CD8-positive, alpha-beta memory T cell (primary cell): ENCODE data around the gene MAGEL2. TPM values are rescaled to one million over a fixed set of nuclear protein-coding genes. Genes with fewer than 3 reads are reported as not detected.
"Not testable (repeated sequence)": the region's sequence is repeated elsewhere in the genome, so short reads cannot be mapped to it uniquely, and the experiment has no call there.

ENCODE experiments used
- CTCF ChIA-PET: fragments of 350-600 bp; sonication (Branson Sonifier 250); formaldehyde crosslinking; loops from one replicate; lab custom pipeline; 2021; ENCODE audit warnings: antibody characterized with exemption; lab: Charles Lee
- POLR2A ChIA-PET: fragments of 350-600 bp; sonication (Branson Sonifier 250); formaldehyde crosslinking; loops from one replicate; lab custom pipeline; 2021; ENCODE audit warnings: antibody characterized with exemption; lab: Charles Lee
- DNase-seq, 5 donors: peaks; one replicate each; pipeline versions ENCODE4 v3.0.0 to v3.0.0-alpha.2; 2020 to 2022; ENCODE audit warnings: mixed read lengths in 1 of 5
- H3K27ac ChIP-seq: one replicate; pipeline ENCODE4 v1.7.0; 2013; ENCODE audit warnings: low read depth, mild to moderate bottlenecking, low read length, moderate library complexity
- H3K27me3 ChIP-seq: 2 replicates; pipeline ENCODE4 v1.7.0; 2013; ENCODE audit warnings: low read length, mild to moderate bottlenecking; ENCODE audit not compliant: insufficient read depth, poor library complexity, severe bottlenecking
- H3K36me3 ChIP-seq: 2 replicates; pipeline ENCODE4 v1.7.0; 2013; ENCODE audit warnings: mild to moderate bottlenecking, low read length, moderate library complexity; ENCODE audit not compliant: insufficient read depth
- H3K4me1 ChIP-seq: 2 replicates; pipeline ENCODE4 v1.7.0; 2013; ENCODE audit warnings: mild to moderate bottlenecking, low read length, moderate library complexity; ENCODE audit not compliant: insufficient read depth
- H3K4me3 ChIP-seq: 2 replicates; pipeline ENCODE4 v1.7.0; 2013; ENCODE audit warnings: mild to moderate bottlenecking, low read length
- H3K9me3 ChIP-seq: 2 replicates; pipeline ENCODE4 v1.7.0; 2013; ENCODE audit warnings: mild to moderate bottlenecking, low read length
- H3K27ac Mint-ChIP-seq, 8 donors: one replicate each; pipeline ENCODE4 v1.8.0; 2020 to 2021; ENCODE audit warnings: mixed read lengths in 8 of 8, mild to moderate bottlenecking in 6 of 8, inconsistent platforms in 3 of 8, moderate library complexity in 3 of 8
- H3K27me3 Mint-ChIP-seq, 2 donors: one replicate each; pipeline ENCODE4 v1.8.0; 2020 to 2021; ENCODE audit warnings: mixed read lengths in 2 of 2, mild to moderate bottlenecking in 1 of 2, moderate library complexity in 1 of 2
- H3K36me3 Mint-ChIP-seq, 3 donors: one replicate each; pipeline ENCODE4 v1.8.0; 2020 to 2021; ENCODE audit warnings: mixed read lengths in 3 of 3, inconsistent platforms in 1 of 3, mild to moderate bottlenecking in 1 of 3
- H3K4me1 Mint-ChIP-seq, 3 donors: one replicate each; pipeline ENCODE4 v1.8.0; 2020 to 2021; ENCODE audit warnings: mixed read lengths in 3 of 3, inconsistent platforms in 1 of 3, mild to moderate bottlenecking in 1 of 3
- H3K4me3 Mint-ChIP-seq, 7 donors: one replicate each; pipeline ENCODE4 v1.8.0; 2020 to 2021; ENCODE audit warnings: mixed read lengths in 7 of 7, mild to moderate bottlenecking in 6 of 7, moderate library complexity in 4 of 7, inconsistent platforms in 2 of 7
- H3K9me3 Mint-ChIP-seq, 5 donors: one replicate each; pipeline ENCODE4 v1.8.0; 2020 to 2022; ENCODE audit warnings: mixed read lengths in 5 of 5, mild to moderate bottlenecking in 3 of 5, moderate library complexity in 2 of 5, inconsistent platforms in 1 of 5
- polyA plus RNA-seq: library from polyadenylated mRNA; unstranded; fragments of 300-500 nt; fragmentation: Illumina TruSeq; gene quantifications from one replicate; pipeline ENCODE4 v1.2.3, GENCODE V29; 2021
- total RNA-seq, 2 experiments: library from RNA; stranded (reverse); gene quantifications; one replicate each; pipeline ENCODE4 v1.2.3, GENCODE V29; 2021

Gene MAGEL2
- total and polyA plus RNA-seq, 3 experiments from 2014 or later: not detected

- H3K4me3 Mint-ChIP-seq: not testable (repeated sequence)
These were observed 50.4 kb downstream of the MAGEL2 start for GRCh38 chr15:23597278-23597677.

GRCh38 chr15:23596736-23597135, 50.9 kb downstream of the MAGEL2 start:
- no peaks in the 10 kb centered on the region for H3K36me3 ChIP-seq
- H3K4me1 ChIP-seq: no peaks in the 10 kb centered on the region
- no peak overlapping the region for H3K27ac ChIP-seq
- CTCF ChIA-PET: no interaction called here
- H3K4me3 Mint-ChIP-seq: no peak overlapping the region
- no peaks in the 10 kb centered on the region for H3K4me1 Mint-ChIP-seq
- H3K27me3 Mint-ChIP-seq: peaks cover 0 to 1% of the 10 kb centered on the region in 2 donors
- no peaks in the 10 kb centered on the region for H3K27me3 ChIP-seq
- H3K36me3 Mint-ChIP-seq: no peaks in the 10 kb centered on the region
- H3K9me3 Mint-ChIP-seq: peaks cover 0 to 4% (median 0%) of the 10 kb centered on the region in 5 donors
- H3K4me3 ChIP-seq: no peak overlapping the region
- no peak for DNase-seq
- no peaks in the 10 kb centered on the region for H3K9me3 ChIP-seq
- H3K27ac Mint-ChIP-seq: no peak overlapping the region
- POLR2A ChIA-PET: no interaction called here

More at GRCh38 chr15:23597278-23597677, 50.4 kb downstream of the MAGEL2 start:
- H3K27me3 Mint-ChIP-seq, H3K4me3 ChIP-seq, H3K9me3 ChIP-seq, H3K4me1 ChIP-seq, H3K27ac Mint-ChIP-seq, DNase-seq, H3K36me3 ChIP-seq, H3K36me3 Mint-ChIP-seq, H3K27me3 ChIP-seq, H3K4me1 Mint-ChIP-seq, H3K27ac ChIP-seq, H3K9me3 Mint-ChIP-seq, CTCF ChIA-PET, POLR2A ChIA-PET: not testable (repeated sequence)

GRCh38 chr15:23595368-23595767, 52.3 kb downstream of the MAGEL2 start:
- Mint-ChIP-seq H3K4me1 (no peaks in the 10 kb centered on the region), H3K27ac (no peak overlapping the region), H3K9me3 (peaks cover 0 to 6% (median 2%) of the 10 kb centered on the region in 5 donors), H3K4me3 (no peak overlapping the region), H3K27me3 (peaks cover 0 to 4% of the 10 kb centered on the region in 2 donors), H3K36me3 (no peaks in the 10 kb centered on the region)
- Histone ChIP-seq H3K27ac (no peak overlapping the region), H3K27me3 (no peaks in the 10 kb centered on the region), H3K4me1 (no peaks in the 10 kb centered on the region), H3K9me3 (no peaks in the 10 kb centered on the region), H3K4me3 (no peak overlapping the region), H3K36me3 (no peaks in the 10 kb centered on the region)
- ChIA-PET CTCF (no interaction called here), POLR2A (no interaction called here)
- no peak for DNase-seq

- POLR2A ChIA-PET: no interaction called here
- H3K4me1 Mint-ChIP-seq: no peaks in the 10 kb centered on the region
- H3K9me3 Mint-ChIP-seq: peaks cover 0 to 6% (median 2%) of the 10 kb centered on the region in 5 donors
These were observed 53.4 kb downstream of the MAGEL2 start for GRCh38 chr15:23594252-23594770.

More at GRCh38 chr15:23594252-23594770, 53.4 kb downstream of the MAGEL2 start:
- peaks cover 0 to 7% of the 10 kb centered on the region in 2 donors for H3K27me3 Mint-ChIP-seq
- no peak overlapping the region for H3K27ac Mint-ChIP-seq
- H3K4me3 Mint-ChIP-seq: no peak overlapping the region
- no peak for DNase-seq
- Histone ChIP-seq H3K27ac (no peak overlapping the region), H3K4me3 (no peak overlapping the region), H3K9me3 (no peaks in the 10 kb centered on the region), H3K27me3 (no peaks in the 10 kb centered on the region), H3K4me1 (no peaks in the 10 kb centered on the region), H3K36me3 (no peaks in the 10 kb centered on the region)
- H3K36me3 Mint-ChIP-seq: no peaks in the 10 kb centered on the region
- CTCF ChIA-PET: no interaction called here

Other genes with a start within 250 kb of the MAGEL2 start
- not detected for gene GOLGA6L2, start 200.6 kb downstream of the MAGEL2 start, total RNA-seq
- gene GOLGA6L2, start 200.6 kb downstream of the MAGEL2 start, polyA plus RNA-seq: not detected
- gene MKRN3, start 82.2 kb downstream of the MAGEL2 start, total RNA-seq: 1 to 10 TPM in 1 of 2 experiments, under 1 TPM in 1; 0.98 to 1.1 TPM
- gene MKRN3, start 82.2 kb downstream of the MAGEL2 start, polyA plus RNA-seq: 3.0 TPM
- gene NDN, start 39.4 kb upstream of the MAGEL2 start, total RNA-seq: 1 to 10 TPM in 1 of 2 experiments, under 1 TPM in 1; 0.77 to 1.2 TPM
- 0.81 TPM for gene NDN, start 39.4 kb upstream of the MAGEL2 start, polyA plus RNA-seq